Measurements from ENCODE around the gene CTAGE8. TPM values are rescaled to one million over a fixed set of nuclear protein-coding genes. Genes with fewer than 3 reads are reported as not detected.
"Not testable (repeated sequence)": the region's sequence is repeated elsewhere in the genome, so short reads cannot be mapped to it uniquely, and the experiment has no call there.

Gene CTAGE8, protein sequence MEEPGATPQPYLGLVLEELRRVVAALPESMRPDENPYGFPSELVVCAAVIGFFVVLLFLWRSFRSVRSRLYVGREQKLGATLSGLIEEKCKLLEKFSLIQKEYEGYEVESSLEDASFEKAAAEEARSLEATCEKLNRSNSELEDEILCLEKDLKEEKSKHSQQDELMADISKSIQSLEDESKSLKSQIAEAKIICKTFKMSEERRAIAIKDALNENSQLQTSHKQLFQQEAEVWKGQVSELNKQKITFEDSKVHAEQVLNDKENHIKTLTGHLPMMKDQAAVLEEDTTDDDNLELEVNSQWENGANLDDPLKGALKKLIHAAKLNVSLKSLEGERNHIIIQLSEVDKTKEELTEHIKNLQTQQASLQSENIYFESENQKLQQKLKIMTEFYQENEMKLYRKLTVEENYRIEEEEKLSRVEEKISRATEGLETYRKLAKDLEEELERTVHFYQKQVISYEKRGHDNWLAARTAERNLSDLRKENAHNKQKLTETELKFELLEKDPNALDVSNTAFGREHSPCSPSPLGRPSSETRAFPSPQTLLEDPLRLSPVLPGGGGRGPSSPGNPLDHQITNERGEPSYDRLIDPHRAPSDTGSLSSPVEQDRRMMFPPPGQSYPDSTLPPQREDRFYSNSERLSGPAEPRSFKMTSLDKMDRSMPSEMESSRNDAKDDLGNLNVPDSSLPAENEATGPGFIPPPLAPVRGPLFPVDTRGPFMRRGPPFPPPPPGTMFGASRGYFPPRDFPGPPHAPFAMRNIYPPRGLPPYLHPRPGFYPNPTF
- total RNA-seq = under 1 TPM in 1 of 2 donors, not detected in 1; 0.31 TPM

DNA sequence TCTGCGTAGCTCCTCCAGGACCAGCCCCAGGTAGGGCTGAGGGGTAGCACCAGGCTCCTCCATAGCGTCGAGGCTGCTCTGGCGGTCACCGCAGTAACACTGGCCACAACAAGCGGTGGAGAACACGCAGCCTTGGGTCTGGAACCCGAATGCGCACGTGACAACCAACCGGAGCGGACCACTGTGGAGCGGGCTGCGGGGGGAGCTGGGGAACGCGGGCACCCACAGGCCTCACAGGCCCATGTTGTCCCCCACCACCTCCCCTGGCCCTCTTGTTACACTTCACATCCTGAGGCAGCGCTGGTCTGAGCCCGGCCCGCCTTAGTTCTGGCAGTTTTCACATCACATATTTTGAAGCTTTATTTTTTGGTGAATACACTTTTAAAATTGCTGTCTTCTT, at the start of gene CTAGE8:
TSS of gene CTAGE8 (minus strand) at position 101 of the 400 bp plus-strand sequence. CDS start at position 63, 38 bp downstream.
- H3K4me1 Mint-ChIP-seq (ENCODE audit: low read depth in 2 of 2); H3K27me3 Mint-ChIP-seq; H3K9me3 Mint-ChIP-seq; H3K36me3 Mint-ChIP-seq; DNase-seq (ENCODE audit: low spot score); ATAC-seq; H3K27ac Mint-ChIP-seq; H3K4me3 Mint-ChIP-seq: not testable (repeated sequence)

DNA sequence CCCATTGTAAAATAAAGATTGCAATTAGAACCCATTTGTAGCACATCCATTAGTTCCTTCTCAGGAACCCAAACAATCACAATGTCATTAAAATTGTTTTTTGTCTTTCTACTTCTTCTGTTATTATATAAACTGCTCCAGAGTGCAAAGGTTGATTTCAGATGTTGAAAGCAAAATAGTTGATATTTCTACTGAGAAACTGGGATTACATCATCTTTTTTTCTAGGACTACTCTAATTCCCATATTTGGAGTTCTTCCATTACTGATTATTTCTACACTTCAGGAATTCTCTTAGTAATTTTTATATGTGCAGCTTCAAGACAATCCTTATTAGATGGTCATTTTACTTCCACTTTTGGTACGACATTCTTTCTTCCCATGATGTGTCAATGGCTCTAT, 48.4 kb upstream of the CTAGE8 start:
- H3K9me3 Mint-ChIP-seq; ATAC-seq; H3K27me3 Mint-ChIP-seq; H3K36me3 Mint-ChIP-seq; H3K4me1 Mint-ChIP-seq (ENCODE audit: low read depth in 2 of 2); DNase-seq (ENCODE audit: low spot score); H3K27ac Mint-ChIP-seq; H3K4me3 Mint-ChIP-seq: not testable (repeated sequence)

DNA sequence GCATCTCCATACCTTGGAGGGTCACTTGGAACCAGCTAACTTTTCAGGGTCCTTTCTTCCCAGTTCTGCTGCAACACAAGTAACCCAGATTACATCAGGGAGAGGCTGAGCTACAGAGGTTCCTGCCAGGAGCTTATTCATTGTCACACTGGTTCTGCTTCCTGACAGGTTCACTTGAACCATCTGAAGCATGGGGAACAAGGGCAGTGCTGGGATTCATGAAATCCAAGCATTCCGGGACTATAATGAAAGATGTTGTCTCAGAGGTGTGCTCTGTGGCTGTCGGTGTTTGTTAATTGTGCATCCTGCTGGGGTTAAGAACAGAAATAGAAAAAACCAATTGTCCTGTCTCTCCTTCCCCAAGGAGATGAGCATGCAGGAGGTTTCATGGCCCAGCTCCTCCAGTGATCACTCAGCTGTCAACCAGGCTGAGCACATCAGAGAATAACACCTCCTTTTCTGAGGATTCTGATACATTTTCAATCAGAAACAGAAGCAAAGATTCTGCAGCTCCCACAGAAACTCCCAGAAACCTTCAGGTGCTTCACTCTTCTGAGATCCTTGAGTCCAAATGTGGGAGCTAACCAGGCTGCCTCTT, 42.9 kb upstream of the CTAGE8 start, which contains the start of gene OR2A1:
TSS of gene OR2A1 (plus strand) at position 548 of the 598 bp plus-strand sequence. CDS start 5,706 bp downstream, outside the sequence.
- peak in 1 of 2 donors; percentile 37 for ATAC-seq
- H3K9me3 Mint-ChIP-seq; H3K27me3 Mint-ChIP-seq; H3K36me3 Mint-ChIP-seq; DNase-seq (ENCODE audit: low spot score); H3K4me3 Mint-ChIP-seq; H3K27ac Mint-ChIP-seq; H3K4me1 Mint-ChIP-seq (ENCODE audit: low read depth in 2 of 2): not testable (repeated sequence)

DNA sequence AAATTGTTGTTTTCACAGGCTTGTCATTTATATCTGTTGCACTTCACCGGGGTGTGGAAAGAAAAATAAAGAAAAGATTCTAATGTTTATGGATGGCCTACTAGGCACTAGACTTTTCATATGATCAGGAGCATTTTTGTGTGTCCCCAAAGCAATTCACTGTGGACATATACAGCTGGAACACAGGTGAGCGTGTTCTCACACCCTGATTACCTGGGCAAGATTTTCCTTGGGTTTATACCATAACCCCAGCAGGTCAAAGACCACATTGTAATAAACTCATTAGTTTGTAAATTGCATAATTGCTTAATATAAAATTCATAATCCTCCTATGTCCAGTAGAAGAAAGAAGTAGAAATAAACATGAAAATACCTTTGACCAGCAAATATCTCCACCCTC, 42.1 kb upstream of the CTAGE8 start:
- not testable (repeated sequence) for ATAC-seq; H3K27ac Mint-ChIP-seq; DNase-seq (ENCODE audit: low spot score); H3K9me3 Mint-ChIP-seq; H3K4me3 Mint-ChIP-seq; H3K4me1 Mint-ChIP-seq (ENCODE audit: low read depth in 2 of 2); H3K36me3 Mint-ChIP-seq; H3K27me3 Mint-ChIP-seq

DNA sequence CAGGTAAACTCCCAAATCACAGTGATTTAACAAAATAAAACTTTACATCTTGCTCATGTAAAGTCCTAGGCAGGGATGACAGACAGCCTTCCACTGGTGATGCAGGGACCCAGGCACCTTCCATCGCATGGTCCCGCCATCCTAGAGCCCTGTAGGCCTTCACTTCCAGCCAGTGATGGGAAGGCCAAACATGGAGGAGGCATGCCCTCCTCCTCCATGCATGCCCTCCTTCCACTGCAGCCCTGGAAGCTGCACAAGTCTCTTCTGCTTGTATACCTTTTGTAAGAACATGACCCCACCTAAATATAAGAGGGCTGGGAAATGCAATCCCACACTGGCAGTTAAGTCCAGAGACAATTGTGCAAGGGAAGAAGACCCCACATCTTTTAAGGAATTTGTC, 40.6 kb upstream of the CTAGE8 start:
- H3K4me3 Mint-ChIP-seq; H3K4me1 Mint-ChIP-seq (ENCODE audit: low read depth in 2 of 2); H3K27me3 Mint-ChIP-seq; DNase-seq (ENCODE audit: low spot score); H3K36me3 Mint-ChIP-seq; H3K27ac Mint-ChIP-seq; H3K9me3 Mint-ChIP-seq: not testable (repeated sequence)
- peak in 1 of 2 donors; percentile 56 for ATAC-seq

DNA sequence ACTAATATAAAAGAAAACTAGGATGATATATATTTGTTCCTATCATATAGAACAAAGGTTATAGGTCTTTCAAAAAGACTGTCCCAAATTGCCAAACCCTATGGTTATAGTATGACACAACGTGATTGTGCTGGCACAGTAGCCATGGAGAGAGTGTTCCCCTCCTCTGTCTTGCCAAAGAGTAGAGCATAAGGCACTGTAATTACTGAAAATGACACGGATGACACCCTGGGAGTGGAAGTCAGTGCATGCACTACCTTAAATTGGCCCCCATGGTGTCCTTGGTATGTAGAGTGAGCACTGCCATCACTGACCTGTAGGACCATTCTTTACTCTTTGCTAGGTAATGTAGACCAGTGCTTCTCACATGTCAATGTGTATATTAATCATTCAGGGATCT, 36.1 kb upstream of the CTAGE8 start:
- H3K27me3 Mint-ChIP-seq; H3K9me3 Mint-ChIP-seq; H3K27ac Mint-ChIP-seq; H3K4me3 Mint-ChIP-seq; H3K36me3 Mint-ChIP-seq; H3K4me1 Mint-ChIP-seq (ENCODE audit: low read depth in 2 of 2); ATAC-seq; DNase-seq (ENCODE audit: low spot score): not testable (repeated sequence)

DNA sequence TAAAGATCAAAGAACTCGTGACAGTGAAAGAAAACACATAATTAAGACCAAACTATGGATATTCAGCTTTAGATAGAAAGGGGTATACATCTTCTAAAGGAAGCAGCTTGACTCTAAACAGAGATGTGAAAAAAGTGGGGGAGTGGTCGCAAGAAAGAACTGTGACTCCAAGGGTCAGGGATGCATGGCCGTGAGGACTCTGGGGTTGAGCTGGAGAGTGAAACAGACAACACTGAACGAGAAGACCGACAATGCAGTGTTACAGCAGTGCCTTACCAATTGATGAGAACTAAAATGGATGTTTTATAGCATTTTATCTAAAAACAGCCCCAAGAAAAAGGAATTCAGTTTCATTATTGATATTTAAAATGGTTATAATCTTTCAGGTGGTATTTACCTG, 34.5 kb upstream of the CTAGE8 start:
- not testable (repeated sequence) for H3K36me3 Mint-ChIP-seq; H3K4me1 Mint-ChIP-seq (ENCODE audit: low read depth in 2 of 2); ATAC-seq; H3K4me3 Mint-ChIP-seq; H3K9me3 Mint-ChIP-seq; DNase-seq (ENCODE audit: low spot score); H3K27me3 Mint-ChIP-seq; H3K27ac Mint-ChIP-seq

DNA sequence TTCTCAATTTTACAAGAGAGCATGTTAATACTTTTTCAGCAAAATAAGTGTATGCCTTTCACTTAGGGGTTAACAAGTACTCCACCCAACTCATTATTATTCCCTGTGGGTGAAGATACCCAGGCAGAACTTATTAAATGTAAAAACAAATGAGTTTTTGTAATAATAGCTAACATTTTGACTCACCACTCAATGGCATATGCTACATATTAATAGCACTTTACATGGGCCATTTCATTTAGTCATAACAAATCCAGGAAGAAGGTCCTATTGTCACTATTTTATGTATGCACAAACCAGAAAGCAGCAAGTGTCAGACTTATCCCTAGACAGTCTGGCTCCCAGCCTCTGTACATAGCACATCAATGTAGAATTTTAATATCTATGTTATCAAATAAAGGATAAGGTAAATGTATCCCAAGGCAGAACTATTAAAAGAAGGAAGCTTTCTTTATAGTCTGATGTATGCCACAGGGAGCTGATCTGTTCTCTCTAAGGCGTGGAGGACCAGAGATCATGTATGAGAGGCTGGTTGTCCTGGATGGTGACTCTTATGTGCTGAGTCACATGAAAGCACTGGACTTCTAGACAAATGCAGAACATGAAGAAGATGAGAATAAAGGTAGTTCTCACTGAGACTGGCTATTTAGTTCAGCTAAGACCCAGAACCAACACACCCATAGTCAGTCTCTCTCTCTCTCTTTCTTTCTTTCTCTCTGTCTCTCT, 33.7 kb upstream of the CTAGE8 start:
- H3K4me3 Mint-ChIP-seq; H3K4me1 Mint-ChIP-seq (ENCODE audit: low read depth in 2 of 2); ATAC-seq; H3K27ac Mint-ChIP-seq; H3K27me3 Mint-ChIP-seq; DNase-seq (ENCODE audit: low spot score); H3K9me3 Mint-ChIP-seq; H3K36me3 Mint-ChIP-seq: not testable (repeated sequence)

DNA sequence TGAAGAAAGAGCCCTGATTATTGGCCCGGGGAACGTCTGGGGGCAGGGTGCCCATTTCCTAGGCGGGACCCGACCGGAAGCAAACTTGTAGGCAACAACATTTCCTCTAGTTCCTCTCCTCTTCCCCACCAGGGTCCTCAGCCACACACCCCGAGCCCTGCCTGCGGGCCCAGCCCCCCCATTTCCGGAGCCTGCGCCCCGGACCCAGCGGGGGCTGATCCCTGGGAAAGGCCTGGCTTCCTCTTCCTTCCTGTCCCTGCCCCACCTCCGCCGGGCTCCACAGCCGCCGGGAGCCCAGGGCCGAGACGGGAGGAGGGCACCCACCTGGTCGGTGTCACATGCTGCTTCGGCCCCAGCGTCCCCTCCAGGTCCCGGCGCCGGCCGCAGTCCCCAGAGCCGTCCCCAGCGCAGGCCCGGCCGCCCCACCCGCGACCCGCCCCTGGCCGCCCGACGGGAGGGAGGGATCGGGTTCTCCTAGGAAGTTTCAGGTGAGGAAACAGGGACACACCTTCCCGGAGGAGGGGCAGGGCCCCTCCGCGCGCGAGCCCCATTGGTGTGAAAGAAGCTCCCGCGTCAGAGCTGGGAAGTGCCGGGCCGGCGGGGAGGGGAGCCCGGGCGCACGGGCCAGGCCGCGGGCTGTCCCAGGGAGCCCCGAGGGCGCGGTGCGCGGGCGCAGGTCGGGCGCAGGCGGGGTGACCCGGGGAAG, 24.9 kb upstream of the CTAGE8 start:
- not testable (repeated sequence) for H3K4me3 Mint-ChIP-seq; H3K9me3 Mint-ChIP-seq; DNase-seq (ENCODE audit: low spot score); H3K27ac Mint-ChIP-seq; H3K27me3 Mint-ChIP-seq; H3K4me1 Mint-ChIP-seq (ENCODE audit: low read depth in 2 of 2); H3K36me3 Mint-ChIP-seq
- ATAC-seq = peak; percentile 73 to 83

DNA sequence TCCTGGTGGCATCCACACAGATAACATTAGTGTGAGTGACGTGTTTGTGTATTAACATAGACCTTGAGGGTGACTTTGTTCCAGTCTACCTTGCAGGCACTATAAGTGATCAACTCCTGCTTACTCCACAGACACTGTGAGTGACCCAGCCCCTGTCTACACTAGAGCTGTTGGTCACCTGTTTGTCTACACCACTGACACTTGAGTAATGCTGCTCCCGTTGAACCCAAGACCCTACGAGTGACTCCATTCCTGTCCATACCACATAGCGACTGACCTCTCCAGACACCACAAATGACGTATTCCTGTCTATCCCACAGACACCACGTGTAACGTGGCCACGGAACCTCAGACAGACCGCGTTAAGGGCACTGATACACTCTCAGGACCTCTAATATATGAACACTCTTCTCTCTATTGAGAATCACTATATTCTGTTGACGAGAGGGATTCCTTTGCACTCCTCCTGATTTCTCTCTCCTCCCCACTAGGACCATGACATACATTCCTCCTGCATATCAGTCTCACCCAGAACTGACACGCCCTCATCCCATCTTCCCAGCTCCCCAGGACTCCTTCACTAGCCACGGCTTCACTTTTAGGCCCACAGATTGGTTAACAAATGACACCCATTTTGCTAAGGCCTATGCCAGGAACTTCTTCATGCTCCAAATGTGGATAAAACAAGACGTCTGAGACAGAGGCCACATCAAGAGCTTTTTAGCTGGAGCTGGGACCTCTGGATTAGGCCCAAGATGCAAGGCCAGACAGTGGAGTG, 23.5 kb upstream of the CTAGE8 start:
- H3K4me1 Mint-ChIP-seq (ENCODE audit: low read depth in 2 of 2); H3K9me3 Mint-ChIP-seq; H3K27me3 Mint-ChIP-seq; H3K27ac Mint-ChIP-seq; DNase-seq (ENCODE audit: low spot score); H3K36me3 Mint-ChIP-seq; H3K4me3 Mint-ChIP-seq: not testable (repeated sequence)
- peak in 1 of 2 donors; percentile 30 for ATAC-seq

DNA sequence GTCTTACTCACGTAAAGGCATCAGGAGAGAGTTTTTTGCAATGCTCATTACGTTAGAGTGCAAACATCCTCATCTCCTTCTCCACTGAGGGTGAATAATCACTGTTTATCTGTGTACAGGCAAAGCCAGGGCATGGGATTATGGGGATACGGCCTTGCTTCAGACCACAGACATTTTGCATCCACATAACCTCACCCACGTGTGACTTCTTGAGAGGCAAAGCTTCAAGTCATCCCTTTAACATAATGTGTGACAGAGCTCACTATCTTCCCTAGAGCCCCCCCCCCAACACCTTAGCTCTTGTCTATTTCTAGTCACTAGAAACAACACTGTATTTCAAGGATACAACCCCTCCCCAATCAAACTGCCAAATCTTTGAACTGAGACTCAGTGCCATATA, 22.5 kb upstream of the CTAGE8 start:
- not testable (repeated sequence) for DNase-seq (ENCODE audit: low spot score); ATAC-seq; H3K4me3 Mint-ChIP-seq; H3K4me1 Mint-ChIP-seq (ENCODE audit: low read depth in 2 of 2); H3K27ac Mint-ChIP-seq; H3K9me3 Mint-ChIP-seq; H3K36me3 Mint-ChIP-seq; H3K27me3 Mint-ChIP-seq

DNA sequence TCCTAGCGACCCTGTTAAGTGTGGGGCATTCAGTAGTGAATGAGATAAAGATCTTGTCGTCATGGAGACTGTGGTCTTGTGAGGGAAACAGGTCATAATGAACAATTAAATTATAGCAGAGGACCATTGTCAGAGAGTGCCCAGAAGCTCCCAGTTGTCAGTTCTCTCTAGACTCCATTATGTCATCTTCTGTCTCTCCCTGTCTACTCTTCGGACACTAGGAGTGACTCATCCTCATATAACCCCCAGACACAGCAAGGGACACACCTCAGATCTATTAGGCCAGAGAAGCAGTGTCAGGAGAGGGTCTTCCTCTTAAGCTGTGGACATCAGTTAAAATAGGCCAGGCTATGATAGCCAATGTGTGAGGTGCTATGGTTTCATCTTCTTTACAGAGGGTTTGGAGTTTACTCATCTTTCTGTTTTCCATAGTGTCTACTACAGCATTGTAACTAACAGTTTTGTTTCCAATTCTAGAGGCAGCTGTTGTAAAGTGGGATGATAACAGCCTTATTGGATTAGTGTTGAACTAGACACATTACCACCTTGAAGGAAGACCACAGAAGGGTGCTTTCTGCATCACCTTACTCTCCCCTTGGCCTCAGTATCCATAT, 18.2 kb upstream of the CTAGE8 start:
- not testable (repeated sequence) for H3K27me3 Mint-ChIP-seq; H3K27ac Mint-ChIP-seq; H3K36me3 Mint-ChIP-seq; H3K9me3 Mint-ChIP-seq; DNase-seq (ENCODE audit: low spot score); ATAC-seq; H3K4me1 Mint-ChIP-seq (ENCODE audit: low read depth in 2 of 2); H3K4me3 Mint-ChIP-seq
